Measurements from ENCODE around the gene TRIM47. TPM values are rescaled to one million over a fixed set of nuclear protein-coding genes. Genes with fewer than 3 reads are reported as not detected.

Gene TRIM47
- total and polyA plus RNA-seq, 2 of the 13 experiments (the other 11 are each of a cell fraction or from before 2014, with no cell fraction given) = 33.5 to 82.0 TPM

DNA sequence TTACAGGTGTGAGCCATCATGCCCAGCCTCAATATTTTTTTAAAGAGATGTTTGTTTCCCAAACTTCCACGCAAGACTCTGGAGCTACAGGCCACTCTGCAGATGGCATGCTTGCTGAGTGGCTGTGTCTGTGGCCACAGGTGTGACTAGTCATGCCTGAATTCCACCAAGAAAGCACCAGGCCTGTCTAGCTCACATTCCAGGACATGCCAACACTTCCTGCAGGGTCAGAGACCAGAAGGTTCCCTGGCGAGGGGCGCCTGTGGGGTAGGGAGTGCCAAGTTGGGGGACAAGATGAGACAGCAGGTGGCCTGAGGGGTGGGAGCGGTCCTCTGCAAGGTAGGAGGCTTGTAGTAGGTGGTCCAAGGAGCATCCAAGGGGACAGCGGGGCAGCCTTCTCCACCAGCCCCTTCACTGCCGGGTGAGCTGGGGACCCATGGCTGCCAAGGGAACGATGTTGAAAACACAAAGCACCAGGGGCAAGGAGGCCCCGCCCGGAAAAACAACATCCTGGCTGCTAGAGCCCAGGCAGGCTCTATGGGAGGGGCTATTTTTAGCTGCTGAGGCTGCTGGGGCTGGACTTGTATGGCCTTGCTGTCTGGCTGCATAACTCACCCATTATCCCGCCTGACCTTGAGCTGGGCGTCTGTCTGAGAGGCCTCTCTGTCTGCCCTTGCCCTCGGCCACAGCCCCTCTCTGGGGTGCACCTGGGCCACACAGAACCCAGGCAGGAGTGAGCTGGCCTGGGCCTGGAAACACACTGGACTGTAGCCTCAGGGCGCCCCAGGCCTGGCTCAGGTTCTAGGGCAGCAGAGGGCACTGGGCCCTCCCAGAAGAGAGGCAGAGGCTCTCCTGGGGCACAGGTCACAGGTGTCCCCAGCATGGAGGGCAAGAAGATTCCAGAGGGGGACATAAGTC, 5.7 kb downstream of the TRIM47 start (continued):
- TF ChIP-seq ZNF121 (CRISPR knock-in tag; IDR thresholded peaks at IDR 0.05) = peak; percentile 82; the same call in 1 of the 2 replicates
- TF ChIP-seq, protein P1, sequence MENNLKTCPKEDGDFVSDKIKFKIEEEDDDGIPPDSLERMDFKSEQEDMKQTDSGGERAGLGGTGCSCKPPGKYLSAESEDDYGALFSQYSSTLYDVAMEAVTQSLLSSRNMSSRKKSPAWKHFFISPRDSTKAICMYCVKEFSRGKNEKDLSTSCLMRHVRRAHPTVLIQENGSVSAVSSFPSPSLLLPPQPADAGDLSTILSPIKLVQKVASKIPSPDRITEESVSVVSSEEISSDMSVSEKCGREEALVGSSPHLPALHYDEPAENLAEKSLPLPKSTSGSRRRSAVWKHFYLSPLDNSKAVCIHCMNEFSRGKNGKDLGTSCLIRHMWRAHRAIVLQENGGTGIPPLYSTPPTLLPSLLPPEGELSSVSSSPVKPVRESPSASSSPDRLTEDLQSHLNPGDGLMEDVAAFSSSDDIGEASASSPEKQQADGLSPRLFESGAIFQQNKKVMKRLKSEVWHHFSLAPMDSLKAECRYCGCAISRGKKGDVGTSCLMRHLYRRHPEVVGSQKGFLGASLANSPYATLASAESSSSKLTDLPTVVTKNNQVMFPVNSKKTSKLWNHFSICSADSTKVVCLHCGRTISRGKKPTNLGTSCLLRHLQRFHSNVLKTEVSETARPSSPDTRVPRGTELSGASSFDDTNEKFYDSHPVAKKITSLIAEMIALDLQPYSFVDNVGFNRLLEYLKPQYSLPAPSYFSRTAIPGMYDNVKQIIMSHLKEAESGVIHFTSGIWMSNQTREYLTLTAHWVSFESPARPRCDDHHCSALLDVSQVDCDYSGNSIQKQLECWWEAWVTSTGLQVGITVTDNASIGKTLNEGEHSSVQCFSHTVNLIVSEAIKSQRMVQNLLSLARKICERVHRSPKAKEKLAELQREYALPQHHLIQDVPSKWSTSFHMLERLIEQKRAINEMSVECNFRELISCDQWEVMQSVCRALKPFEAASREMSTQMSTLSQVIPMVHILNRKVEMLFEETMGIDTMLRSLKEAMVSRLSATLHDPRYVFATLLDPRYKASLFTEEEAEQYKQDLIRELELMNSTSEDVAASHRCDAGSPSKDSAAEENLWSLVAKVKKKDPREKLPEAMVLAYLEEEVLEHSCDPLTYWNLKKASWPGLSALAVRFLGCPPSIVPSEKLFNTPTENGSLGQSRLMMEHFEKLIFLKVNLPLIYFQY (CRISPR knock-in tag; IDR thresholded peaks at IDR 0.05; ENCODE audit: borderline replicate concordance) = peak; percentile 98
- TF ChIP-seq, protein P2, sequence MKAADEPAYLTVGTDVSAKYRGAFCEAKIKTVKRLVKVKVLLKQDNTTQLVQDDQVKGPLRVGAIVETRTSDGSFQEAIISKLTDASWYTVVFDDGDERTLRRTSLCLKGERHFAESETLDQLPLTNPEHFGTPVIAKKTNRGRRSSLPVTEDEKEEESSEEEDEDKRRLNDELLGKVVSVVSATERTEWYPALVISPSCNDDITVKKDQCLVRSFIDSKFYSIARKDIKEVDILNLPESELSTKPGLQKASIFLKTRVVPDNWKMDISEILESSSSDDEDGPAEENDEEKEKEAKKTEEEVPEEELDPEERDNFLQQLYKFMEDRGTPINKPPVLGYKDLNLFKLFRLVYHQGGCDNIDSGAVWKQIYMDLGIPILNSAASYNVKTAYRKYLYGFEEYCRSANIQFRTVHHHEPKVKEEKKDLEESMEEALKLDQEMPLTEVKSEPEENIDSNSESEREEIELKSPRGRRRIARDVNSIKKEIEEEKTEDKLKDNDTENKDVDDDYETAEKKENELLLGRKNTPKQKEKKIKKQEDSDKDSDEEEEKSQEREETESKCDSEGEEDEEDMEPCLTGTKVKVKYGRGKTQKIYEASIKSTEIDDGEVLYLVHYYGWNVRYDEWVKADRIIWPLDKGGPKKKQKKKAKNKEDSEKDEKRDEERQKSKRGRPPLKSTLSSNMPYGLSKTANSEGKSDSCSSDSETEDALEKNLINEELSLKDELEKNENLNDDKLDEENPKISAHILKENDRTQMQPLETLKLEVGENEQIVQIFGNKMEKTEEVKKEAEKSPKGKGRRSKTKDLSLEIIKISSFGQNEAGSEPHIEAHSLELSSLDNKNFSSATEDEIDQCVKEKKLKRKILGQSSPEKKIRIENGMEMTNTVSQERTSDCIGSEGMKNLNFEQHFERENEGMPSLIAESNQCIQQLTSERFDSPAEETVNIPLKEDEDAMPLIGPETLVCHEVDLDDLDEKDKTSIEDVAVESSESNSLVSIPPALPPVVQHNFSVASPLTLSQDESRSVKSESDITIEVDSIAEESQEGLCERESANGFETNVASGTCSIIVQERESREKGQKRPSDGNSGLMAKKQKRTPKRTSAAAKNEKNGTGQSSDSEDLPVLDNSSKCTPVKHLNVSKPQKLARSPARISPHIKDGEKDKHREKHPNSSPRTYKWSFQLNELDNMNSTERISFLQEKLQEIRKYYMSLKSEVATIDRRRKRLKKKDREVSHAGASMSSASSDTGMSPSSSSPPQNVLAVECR (CRISPR knock-in tag; IDR thresholded peaks at IDR 0.05; ENCODE audit: borderline replicate concordance) = peak; percentile 90; the same call in 1 of the 2 replicates
- TF ChIP-seq HES4 (CRISPR knock-in tag; IDR thresholded peaks at IDR 0.05; ENCODE audit: borderline replicate concordance) = peak; percentile 65; the same call in 1 of the 2 replicates
- TF ChIP-seq FOXK1 (CRISPR knock-in tag; IDR thresholded peaks at IDR 0.05; ENCODE audit: borderline replicate concordance, low read depth) = peak; percentile 87
- TF ChIP-seq SATB2 (CRISPR knock-in tag; IDR thresholded peaks at IDR 0.05) = peak; percentile 88
- TF ChIP-seq ARNTL (CRISPR knock-in tag; IDR thresholded peaks at IDR 0.05) = peak; percentile 84; the same call in 1 of the 2 replicates
- TF ChIP-seq ZBTB7A (CRISPR knock-in tag; IDR thresholded peaks at IDR 0.05) = peak; percentile 84; the same call in 1 of the 2 replicates
- peak; percentile 93 for TF ChIP-seq SPEN (CRISPR knock-in tag; IDR thresholded peaks at IDR 0.05; ENCODE audit: low read depth)
- no peak for TF ChIP-seq PAWR (CRISPR knock-in tag; IDR thresholded peaks at IDR 0.05; ENCODE audit: borderline replicate concordance)
- TF ChIP-seq IKZF5 (CRISPR knock-in tag; IDR thresholded peaks at IDR 0.05) = peak; percentile 96
- peak; percentile 94 for TF ChIP-seq BCL6 (CRISPR knock-in tag; IDR thresholded peaks at IDR 0.05)
- TF ChIP-seq MBNL3 (CRISPR knock-in tag; conservative IDR thresholded peaks at IDR 0.05) = no peak
- no peak; the same call in 1 of the 2 replicates for TF ChIP-seq TBX3 (IDR thresholded peaks at IDR 0.05; ENCODE audit: borderline replicate concordance)
- TF ChIP-seq KDM3A (CRISPR knock-in tag; IDR thresholded peaks at IDR 0.05; ENCODE audit: low read depth) = peak; percentile 82; the same call in 1 of the 2 replicates
- peak; percentile 38; the same call in 1 of the 2 replicates for TF ChIP-seq ZKSCAN5 (CRISPR knock-in tag; IDR thresholded peaks at IDR 0.05)
- TF ChIP-seq, protein P3, sequence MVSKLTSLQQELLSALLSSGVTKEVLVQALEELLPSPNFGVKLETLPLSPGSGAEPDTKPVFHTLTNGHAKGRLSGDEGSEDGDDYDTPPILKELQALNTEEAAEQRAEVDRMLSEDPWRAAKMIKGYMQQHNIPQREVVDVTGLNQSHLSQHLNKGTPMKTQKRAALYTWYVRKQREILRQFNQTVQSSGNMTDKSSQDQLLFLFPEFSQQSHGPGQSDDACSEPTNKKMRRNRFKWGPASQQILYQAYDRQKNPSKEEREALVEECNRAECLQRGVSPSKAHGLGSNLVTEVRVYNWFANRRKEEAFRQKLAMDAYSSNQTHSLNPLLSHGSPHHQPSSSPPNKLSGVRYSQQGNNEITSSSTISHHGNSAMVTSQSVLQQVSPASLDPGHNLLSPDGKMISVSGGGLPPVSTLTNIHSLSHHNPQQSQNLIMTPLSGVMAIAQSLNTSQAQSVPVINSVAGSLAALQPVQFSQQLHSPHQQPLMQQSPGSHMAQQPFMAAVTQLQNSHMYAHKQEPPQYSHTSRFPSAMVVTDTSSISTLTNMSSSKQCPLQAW (CRISPR knock-in tag; IDR thresholded peaks at IDR 0.05) = peak; percentile 89

All from HepG2 (cell line).